GM19324 (cell line): Measurements from ENCODE around the gene PITX1.

Source experiments
- ATAC-seq: cut with Tn5 transposase; IDR thresholded peaks from one replicate; pipeline ENCODE4 v1.9.1; 2021; ENCODE audit warnings: mild to moderate bottlenecking, moderate library complexity; ENCODE audit not compliant: unreplicated experiment, low FRiP score

PITX1 gene

DNA sequence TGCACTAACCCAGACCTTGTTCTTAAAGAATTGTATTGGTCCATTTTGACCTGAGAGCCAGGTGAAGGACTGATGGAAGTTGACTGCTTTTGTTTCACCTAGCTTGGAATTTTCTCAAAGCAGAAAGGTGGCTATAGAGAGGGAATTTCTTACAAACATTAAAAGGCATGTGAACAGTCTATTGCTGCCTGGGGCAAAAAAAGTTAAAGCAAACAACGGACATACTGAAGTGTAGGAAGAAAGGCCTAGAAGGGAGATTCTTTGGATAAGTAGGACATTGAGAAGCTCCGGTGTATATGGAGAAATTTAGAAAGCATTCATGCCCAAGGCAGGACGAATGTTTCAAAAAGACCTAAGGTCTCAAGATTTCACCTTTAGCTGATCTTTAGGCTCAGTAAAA lies 54.6 kb downstream of the PITX1 start:
- no peak for ATAC-seq
